ENCODE results near the gene PAPPA2. TPM values are rescaled to one million over a fixed set of nuclear protein-coding genes. Genes with fewer than 3 reads are reported as not detected.
"Not testable (repeated sequence)": the region's sequence is repeated elsewhere in the genome, so short reads cannot be mapped to it uniquely, and the experiment has no call there.

PAPPA2 gene
- polyA plus RNA-seq, 4 donors: 2.2 to 77.1 (median 53.6) TPM

DNA sequence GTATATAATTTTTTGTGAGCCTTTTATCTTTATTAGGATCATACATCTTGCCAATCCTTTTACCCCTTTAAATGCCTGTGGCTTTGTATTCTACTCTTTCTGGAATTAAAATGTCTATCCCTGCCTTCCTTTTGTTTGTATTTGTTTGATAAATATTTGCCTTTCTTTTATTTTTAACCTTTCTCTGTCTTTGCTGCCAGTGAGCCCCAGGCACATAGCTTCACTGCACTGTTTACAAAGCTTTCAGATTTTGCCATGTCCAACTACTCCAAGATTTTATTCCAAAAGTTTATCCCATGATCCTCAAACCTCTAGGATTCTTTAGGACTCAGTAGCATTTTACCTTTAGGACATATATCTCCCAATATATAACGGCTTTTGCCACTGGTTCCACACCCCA is 281.2 kb downstream of the PAPPA2 start:
- DNase-seq (ENCODE audit: low read depth in 4 of 4, low spot score in 3 of 4): no peak

DNA sequence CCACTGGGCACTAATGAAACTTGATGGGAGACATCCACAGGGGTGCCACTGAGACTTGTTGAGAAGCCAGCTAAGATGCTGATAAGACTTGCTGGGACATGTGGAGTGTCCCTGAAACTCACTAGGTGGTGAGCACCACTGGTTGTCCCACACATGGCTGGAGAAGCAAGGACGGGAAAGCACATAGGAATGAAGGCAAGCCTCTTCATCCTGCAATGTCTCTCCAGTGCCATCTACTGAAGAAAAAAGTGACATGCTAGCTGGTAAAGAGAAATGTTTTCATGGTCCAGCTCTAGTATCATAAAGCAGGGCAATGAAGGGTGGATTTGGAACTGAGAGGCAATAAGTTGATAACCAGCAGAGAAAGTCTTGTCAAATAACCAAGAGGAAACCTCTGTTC is 283.0 kb downstream of the PAPPA2 start:
- no peak for DNase-seq (ENCODE audit: low read depth in 4 of 4, low spot score in 3 of 4)

DNA sequence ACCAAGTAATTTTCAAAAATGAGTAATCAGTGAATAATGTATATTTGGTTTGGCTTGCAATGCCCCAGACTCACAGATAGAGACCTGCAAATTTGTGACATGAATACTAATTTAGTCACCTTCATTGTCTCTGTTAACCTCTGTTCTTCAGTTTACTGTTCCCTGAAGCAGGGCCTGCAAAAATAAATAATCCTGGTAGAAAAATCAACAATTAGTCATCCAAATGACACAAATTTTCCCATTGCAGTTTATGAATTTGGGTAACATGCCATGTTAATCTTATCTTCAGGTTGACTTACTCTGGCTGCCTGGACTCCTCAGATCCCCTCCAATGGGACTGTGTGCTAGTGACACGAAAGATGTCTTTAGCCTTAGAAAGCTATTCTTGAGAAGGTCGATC is 289.5 kb downstream of the PAPPA2 start:
- no peak for DNase-seq (ENCODE audit: low read depth in 4 of 4, low spot score in 3 of 4)

DNA sequence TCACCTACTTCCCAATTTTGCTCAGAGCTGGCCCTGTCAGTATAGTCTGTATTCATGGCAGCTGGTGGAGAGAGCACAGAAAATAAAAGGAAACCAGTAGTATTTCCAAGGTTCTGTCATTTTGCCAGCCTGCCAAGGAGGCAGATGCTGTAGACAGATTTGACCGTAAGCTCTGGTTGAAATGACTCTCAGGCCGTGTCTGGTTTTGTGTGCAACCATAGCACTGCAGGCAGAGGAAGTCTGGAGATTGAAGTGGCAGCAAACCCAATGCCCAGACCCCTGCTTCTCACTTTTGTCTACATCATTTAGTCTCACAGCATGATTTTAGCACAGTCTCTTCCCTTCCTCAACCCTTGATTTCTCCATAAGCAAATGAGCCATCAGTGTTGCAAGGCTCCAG is 291.7 kb downstream of the PAPPA2 start:
- no peak for DNase-seq (ENCODE audit: low read depth in 4 of 4, low spot score in 3 of 4)

DNA sequence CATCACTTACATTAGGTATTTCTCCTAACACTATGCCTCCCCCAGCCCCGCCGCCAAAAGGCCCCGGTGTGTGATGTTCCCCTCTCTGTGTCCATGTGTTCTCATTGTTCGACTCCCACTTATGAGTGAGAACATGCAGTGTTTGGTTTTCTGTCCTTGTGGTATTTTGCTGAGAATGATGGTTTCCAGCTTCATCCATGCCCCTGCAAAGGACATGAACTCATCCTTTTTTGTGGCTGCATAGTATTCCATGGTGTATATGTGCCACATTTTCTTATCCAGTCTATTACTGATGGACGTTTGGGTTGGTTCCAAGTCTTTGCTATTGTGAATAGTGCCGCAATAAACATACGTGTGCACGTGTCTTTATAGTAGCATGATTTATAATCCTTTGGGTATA is 293.8 kb downstream of the PAPPA2 start:
- DNase-seq (ENCODE audit: low read depth in 4 of 4, low spot score in 3 of 4): not testable (repeated sequence)

DNA sequence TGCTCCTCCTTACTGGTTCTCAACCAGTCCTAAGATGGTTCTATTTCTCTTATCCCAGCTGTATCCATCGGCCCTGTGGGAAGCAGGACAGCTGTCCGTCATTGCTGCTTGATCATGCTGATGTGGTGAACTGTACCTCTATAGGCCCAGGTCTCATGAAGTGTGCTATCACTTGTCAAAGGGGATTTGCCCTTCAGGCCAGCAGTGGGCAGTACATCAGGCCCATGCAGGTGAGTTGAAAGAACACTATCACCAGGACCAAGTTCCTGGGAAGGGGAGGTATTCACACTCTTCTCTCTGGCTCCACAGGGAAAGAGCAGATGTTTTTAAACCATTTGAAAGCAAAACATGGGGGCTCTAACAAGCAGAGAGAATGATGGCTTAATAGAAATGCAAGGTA is 302.6 kb downstream of the PAPPA2 start:
- DNase-seq (ENCODE audit: low read depth in 4 of 4, low spot score in 3 of 4): no peak

DNA sequence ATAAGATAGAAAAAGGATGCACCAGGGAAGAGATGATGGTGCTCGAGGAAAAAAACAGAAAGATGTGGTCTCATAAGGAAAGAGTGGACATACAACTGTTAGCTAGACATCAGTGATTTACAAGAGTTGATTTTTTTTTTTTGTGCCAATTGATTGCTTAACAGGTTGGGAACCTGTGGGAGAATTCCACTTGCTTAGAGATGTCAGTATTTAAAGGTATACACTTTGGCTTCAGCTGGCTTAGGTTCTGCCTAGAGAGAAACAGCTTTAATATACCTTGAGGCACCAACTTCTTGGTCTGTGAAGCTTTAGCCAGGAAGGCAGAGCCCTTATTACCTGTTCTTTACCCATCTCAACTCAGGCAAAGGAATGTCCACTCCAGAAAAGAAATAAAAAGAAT is 303.8 kb downstream of the PAPPA2 start:
- DNase-seq (ENCODE audit: low read depth in 4 of 4, low spot score in 3 of 4): no peak

DNA sequence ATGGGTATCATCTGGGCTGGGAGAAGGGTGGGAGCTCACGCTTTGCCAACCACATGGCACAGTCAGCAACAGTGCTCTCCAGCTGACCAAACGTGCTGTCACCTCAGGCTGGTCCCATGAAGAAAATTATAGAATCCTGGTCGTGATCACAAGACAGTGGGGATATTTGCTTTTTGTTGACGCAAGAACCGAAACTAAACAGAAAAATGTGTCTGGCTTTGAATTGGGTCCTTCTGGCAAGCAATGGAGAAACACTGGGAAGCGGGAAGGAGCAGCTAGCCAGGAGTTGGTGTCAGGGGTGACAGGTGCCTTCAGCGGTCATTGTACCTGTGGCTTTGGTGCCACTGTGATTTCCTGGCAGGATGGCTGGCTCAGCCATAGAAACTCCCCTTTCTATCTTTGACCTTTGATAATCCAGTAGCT is 304.8 kb downstream of the PAPPA2 start:
- no peak for DNase-seq (ENCODE audit: low read depth in 4 of 4, low spot score in 3 of 4)

DNA sequence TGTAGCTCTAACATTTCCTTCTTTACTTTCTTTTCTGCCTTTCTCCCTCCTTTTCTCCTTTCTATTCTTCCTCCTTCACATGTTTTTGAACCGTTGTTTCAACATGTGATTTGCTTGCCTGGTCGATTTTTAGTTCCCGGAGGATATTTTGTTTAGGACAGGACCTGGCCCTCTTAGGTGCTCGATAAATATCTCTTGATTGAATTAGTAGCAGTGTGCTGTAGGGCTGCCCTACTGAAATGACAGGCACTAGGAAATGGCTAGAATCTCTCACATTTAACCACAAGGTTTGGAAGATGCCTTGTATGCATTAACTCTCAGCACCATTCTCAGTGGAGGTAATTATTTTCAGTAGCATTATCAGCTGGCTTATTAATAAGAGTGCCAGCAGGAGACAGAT is 305.6 kb downstream of the PAPPA2 start:
- DNase-seq (ENCODE audit: low read depth in 4 of 4, low spot score in 3 of 4): no peak

DNA sequence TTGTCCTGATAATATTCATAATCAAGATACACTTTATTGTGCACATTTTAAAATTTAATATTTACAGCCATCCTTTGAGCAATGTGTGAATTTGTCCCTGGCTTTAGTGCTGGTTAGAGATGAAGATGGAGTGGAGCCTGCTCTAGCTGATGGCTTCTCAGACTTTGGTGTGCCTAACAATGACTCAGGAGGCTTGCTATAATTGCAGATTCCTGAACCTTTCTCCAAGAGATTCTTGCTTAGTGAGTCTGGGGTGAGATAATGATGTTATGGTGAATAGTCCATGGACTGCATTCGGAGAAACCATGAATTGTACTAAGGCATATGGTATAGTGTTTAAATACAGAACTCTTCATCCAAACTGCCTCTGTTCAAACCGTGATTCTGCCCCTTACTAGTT is 307.1 kb downstream of the PAPPA2 start:
- DNase-seq (ENCODE audit: low read depth in 4 of 4, low spot score in 3 of 4): no peak

DNA sequence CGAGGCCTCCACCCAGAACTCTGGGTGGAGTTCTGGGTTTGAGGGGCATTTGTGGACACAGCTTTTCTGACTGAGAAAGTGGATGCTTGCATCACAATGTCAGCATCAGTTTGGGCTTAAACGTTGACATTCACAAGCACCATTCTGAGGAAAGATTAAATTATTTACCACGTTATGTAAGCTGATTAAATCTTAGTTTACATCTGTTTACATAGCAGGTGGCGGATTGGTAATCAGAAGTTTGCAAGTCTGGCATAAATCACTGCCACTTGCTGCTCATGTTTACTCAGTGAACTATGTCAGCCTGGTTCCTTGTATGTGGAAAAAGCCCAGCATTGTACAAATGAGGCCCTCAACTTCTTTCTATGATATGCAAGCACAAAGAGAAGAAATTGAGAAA is 310.1 kb downstream of the PAPPA2 start:
- DNase-seq (ENCODE audit: low read depth in 4 of 4, low spot score in 3 of 4): no peak

DNA sequence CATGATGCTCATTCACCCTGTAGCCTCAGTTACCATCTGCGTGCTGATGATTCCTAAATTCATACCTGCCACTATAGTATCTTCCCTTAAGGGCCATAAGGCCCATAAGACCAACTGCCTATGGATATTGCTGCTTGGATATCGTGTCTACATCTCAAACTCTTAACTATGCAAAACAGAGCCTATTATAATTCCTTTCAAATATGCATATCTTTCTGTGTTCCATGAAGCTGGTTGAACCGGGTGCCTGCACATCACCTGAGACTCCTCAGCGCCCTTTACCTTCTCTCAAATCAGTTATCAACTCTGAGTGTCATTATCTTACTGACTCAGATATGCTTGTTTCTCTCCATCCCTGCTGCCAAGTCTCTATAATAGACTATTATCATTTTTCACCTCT is 311.2 kb downstream of the PAPPA2 start:
- DNase-seq (ENCODE audit: low read depth in 4 of 4, low spot score in 3 of 4): no peak

DNA sequence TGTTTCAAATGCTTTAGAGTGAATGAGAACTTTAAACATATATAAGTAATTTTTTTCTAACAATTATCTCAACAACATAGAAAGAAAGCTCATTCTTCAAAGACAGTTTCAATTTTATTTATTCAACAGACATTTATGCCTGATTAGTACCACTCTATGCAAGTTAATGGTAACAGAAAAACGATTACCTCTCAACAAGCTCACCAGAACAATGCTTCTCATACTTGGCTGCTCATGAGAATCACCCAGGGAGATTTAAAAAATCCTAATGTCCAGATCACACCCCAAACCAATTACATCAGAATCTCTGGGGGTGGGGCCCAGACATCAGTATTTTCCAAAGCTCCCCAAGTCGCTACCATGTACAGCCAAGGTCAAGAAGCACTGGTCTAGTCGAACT is 312.4 kb downstream of the PAPPA2 start:
- no peak for DNase-seq (ENCODE audit: low read depth in 4 of 4, low spot score in 3 of 4)

DNA sequence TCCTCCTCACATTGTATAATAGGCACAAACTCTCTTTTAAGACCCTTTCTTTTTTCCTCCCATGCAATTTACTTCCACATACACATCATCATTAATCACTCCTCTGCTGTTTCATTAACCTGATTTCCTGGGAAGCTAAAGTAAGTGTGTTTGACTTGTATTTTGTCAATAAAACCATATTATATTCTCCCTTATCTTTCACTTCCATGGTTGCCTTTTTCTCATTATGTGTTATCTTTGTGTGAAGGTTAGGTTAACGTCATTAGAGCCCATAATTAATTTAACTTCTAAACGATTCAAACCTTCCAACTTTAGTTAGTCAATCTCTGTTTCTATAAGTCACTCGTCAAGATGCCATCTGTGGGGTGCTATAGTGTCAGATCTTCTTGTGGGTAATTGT is 313.0 kb downstream of the PAPPA2 start:
- no peak for DNase-seq (ENCODE audit: low read depth in 4 of 4, low spot score in 3 of 4)

DNA sequence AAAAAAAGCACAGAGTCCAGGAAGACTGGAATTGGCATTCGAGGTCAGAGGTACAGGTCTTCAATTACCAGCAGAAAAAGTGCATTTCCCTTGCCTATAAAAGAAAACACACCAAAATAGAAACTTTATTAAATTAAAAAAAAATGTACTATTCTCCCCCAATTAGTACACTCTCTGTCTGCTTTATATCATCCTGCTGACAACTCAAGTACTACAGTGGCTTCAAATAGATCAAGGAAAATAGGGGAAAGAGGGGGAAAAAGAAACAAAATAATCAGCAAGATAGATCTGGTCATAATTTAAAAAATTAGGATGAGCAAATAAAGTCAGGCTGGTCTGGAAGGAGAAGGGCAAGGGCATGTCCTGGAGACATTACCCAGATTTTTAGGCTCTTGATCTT is 315.1 kb downstream of the PAPPA2 start:
- no peak for DNase-seq (ENCODE audit: low read depth in 4 of 4, low spot score in 3 of 4)

DNA sequence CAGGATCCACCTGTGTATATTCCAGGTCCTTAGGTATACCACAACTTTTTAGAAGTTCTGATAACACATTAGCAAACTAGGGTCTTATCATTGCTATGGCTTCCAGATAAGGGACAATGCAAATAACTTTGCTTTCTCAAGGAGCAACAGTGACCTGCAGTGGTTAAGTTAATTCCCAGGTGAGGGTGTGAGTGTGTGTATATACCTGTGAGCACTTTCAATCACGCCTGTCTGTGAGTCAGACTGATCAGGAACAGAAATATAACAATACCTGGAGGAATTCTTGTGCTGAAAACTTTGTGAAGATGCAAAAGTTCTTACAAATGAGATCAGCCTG is 317.0 kb downstream of the PAPPA2 start:
- no peak for DNase-seq (ENCODE audit: low read depth in 4 of 4, low spot score in 3 of 4)

DNA sequence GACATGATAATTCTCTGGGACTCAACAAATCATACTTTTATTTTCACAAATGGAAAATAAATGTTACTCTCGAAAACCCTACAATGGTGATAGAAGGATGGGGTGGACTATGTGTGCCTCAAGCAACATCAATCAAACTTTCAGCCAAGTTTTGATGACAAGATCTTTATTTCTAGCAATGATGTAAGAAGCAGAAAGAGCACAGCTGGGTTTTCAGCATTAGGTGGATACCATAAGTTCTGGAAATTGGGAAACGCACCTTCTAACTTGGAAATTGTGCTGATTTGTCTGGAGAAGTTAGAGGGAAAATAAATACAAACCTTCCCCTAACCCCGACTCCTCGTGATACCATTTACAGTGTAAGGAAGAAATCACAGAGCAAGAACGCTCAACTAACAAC is 320.3 kb downstream of the PAPPA2 start:
- no peak for DNase-seq (ENCODE audit: low read depth in 4 of 4, low spot score in 3 of 4)

DNA sequence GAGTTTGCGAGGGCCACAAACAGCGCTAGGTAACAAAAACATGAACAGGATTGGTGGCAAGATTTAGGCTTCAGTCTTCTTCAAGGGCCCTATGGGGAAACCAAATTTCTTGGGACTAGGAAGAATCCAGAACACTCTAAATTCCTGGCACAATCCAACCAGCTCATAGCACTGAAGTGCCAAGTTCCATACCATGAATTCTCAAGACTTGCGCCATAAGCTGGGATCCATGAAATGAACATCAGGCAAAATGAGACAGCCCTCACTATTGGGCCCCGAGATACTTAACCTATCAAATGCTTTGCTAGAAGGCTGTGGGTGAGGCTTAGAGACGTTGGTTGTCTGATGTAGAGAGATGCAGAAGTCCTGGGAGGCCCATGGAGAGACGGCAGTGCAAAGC is 322.1 kb downstream of the PAPPA2 start:
- no peak for DNase-seq (ENCODE audit: low read depth in 4 of 4, low spot score in 3 of 4)

DNA sequence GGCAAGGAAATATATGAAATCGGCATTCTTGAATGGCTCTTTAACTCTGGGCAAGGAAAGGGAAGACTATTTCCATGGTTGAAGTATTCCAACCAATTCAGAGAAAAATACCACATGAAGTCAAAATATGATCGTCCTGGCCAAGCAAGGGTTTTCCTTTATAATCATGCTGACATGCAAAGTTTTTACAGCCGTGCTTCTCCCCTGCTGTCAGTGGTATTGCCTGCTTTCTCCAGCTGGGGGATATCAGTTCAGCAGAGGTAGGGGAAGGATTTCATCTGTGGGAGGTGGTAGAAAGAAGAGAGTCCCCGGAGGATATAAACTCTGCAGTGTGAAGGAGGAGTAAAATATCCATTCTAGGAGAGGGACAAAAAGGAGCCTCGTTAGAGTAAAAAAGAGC is 322.8 kb downstream of the PAPPA2 start:
- DNase-seq (ENCODE audit: low read depth in 4 of 4, low spot score in 3 of 4): peak in 1 of 4 donors; percentile 27

DNA sequence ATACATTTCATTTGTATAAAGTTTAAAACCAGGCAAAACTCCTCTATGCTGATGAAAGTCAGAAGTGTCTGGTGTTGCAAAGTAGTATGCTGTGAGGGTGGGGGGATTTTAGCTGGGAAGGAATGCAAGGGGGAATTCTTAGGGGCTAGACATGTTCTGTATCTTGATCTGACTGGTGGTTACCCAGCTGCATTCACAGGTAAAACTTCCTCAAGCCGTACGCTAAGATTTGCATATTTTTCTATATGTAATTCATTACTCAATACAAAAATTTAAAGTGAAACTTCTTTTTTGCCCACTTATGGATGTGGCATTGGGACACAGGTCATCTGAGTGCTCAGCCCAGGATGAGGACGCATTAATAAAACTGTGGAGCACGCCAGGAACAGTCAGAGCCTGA is 323.3 kb downstream of the PAPPA2 start:
- no peak for DNase-seq (ENCODE audit: low read depth in 4 of 4, low spot score in 3 of 4)

DNA sequence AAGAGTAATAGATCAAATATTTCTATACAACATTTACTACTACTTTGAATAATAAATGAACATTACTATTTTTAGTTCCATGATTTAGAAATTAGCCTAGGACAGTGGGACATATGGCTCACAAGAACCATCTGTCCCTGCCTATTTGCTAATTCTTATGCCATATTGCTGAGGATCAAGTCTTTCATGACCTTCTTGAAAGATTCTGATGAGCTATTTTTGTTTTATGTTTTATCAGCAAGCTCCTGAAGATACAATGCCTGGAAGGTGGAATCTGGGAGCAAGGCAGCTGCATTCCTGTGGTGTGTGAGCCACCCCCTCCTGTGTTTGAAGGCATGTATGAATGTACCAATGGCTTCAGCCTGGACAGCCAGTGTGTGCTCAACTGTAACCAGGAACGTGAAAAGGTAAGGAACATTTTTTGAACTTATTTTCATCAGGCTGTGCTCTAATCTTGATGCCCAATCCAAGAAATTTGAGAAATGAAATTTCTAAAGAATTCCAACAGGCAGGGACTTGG is 326.7 kb downstream of the PAPPA2 start:
- no peak for DNase-seq (ENCODE audit: low read depth in 4 of 4, low spot score in 3 of 4)

DNA sequence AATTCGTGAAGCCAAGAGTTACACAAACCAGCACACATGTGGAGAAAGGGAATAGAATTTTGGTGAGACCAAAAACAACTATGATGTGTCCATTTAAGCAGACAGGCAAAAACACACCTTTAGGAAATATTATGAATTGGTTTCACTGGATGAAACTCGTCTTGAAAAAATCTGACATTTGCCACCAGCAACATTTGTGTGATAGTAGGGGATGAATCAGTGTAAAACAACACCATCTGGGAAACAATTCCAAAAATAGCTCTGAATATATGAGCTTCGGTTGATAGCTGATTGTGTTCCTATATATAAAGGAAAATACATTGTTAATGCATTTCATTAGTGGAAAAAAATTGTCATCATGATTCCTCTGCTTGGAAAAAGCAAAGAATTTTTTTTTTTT is 327.8 kb downstream of the PAPPA2 start:
- no peak for DNase-seq (ENCODE audit: low read depth in 4 of 4, low spot score in 3 of 4)

DNA sequence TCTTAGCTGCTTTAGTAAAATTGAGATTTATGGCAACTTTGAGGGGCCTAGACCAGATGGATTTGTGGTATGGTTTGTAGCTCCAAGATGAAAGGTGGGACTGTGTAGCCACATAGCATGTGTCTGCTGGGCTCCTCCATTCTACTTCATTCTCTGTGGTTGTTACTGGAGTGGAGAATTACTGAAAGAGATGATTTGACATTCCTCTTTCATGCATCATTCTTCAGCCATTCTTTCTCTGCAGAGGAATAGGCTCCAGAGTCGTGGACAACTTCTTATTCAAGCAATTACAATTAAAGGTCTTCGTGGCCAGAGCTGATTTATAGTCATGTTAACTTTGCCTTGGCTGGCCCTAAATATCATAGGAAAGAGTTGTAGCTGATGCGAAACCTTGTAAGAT is 328.9 kb downstream of the PAPPA2 start:
- DNase-seq (ENCODE audit: low read depth in 4 of 4, low spot score in 3 of 4): no peak
